ENCODE data around the gene OXSM. TPM values are rescaled to one million over a fixed set of nuclear protein-coding genes. Genes with fewer than 3 reads are reported as not detected.

Gene OXSM
- total and polyA plus RNA-seq, 8 donors = 8.6 to 22.9 (median 18.4) TPM

GRCh38 chr3:25780618-25781017 is 9.3 kb upstream of the OXSM start:
- DNase-seq (no peak), ATAC-seq (no peak)
- Histone ChIP-seq H3K27ac (no peak overlapping the region), H3K4me1 (peaks cover 6 to 16% of the 10 kb centered on the region in 2 donors), H3K36me3 (peaks cover 4 to 29% of the 10 kb centered on the region in 2 donors), H3K27me3 (no peaks in the 10 kb centered on the region), H3K4me3 (no peak overlapping the region), H3K9me3 (no peaks in the 10 kb centered on the region)
- TF ChIP-seq, protein P1, sequence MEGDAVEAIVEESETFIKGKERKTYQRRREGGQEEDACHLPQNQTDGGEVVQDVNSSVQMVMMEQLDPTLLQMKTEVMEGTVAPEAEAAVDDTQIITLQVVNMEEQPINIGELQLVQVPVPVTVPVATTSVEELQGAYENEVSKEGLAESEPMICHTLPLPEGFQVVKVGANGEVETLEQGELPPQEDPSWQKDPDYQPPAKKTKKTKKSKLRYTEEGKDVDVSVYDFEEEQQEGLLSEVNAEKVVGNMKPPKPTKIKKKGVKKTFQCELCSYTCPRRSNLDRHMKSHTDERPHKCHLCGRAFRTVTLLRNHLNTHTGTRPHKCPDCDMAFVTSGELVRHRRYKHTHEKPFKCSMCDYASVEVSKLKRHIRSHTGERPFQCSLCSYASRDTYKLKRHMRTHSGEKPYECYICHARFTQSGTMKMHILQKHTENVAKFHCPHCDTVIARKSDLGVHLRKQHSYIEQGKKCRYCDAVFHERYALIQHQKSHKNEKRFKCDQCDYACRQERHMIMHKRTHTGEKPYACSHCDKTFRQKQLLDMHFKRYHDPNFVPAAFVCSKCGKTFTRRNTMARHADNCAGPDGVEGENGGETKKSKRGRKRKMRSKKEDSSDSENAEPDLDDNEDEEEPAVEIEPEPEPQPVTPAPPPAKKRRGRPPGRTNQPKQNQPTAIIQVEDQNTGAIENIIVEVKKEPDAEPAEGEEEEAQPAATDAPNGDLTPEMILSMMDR (IDR thresholded peaks at IDR 0.05) = no peak
- intact Hi-C loops (cut with DNase I) = loop anchor here in 1 of 2 donors (10.0 kb wide), 1 partner anchor 116 kb away; the partner anchor contains the start of gene TOP2B

GRCh38 chr3:25781145-25781757 is 8.6 kb upstream of the OXSM start:
- TF ChIP-seq, protein P1 (IDR thresholded peaks at IDR 0.05) = no peak
- ATAC-seq (no peak), DNase-seq (no peak)
- peaks cover 6 to 16% of the 10 kb centered on the region in 2 donors for H3K4me1 ChIP-seq
- peaks cover 1 to 22% of the 10 kb centered on the region in 2 donors for H3K36me3 ChIP-seq
- no peaks in the 10 kb centered on the region for H3K27me3 ChIP-seq
- H3K4me3 ChIP-seq = peak overlapping the region in 1 of 2 donors; percentile 91
- intact Hi-C loops (cut with DNase I) = loop anchor here in 1 of 2 donors (10.0 kb wide), 1 partner anchor 116 kb away; the partner anchor contains the start of gene TOP2B
- H3K9me3 ChIP-seq = no peaks in the 10 kb centered on the region
- no peak overlapping the region for H3K27ac ChIP-seq

DNA sequence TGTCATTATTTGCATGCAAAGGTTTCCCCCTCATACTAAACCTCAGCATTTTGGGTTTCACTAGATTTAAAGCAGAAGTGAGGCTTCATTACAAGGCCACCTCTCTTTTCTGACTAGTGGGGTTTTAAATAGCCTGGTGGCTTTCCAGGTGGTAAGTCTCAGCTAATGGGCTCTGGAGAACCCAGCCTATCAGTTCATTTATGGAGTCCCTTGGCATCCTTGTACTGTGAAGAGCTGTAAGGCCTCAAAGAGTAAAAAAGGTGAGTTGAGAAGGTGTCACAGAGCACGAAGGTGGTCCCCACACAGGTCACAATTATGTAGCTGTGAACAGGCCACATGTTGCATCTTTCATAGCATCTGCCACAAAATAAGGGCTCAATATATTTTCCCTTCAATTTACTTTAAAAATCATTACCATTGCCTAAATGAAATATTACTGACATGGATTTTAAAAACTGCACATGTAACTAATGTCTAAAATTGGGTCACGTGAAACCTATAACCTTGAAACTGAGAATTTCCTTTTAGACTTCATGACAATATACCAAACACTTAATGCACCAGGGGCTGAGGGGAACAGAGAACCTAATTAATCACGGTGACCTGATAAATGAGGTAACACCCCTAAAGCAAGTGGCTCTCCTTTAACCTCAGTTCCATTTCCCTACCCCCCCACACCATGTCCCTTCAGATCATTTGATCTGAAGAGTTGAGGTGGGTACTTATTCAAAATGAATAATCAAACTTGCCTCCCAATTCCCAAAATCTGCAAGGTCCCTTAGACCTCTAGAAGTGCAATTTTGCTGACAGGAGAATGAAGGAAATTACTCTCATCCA is 7.9 kb upstream of the OXSM start:
- Histone ChIP-seq H3K4me1 (peaks cover 6 to 16% of the 10 kb centered on the region in 2 donors), H3K9me3 (no peaks in the 10 kb centered on the region), H3K36me3 (peaks cover 0 to 15% of the 10 kb centered on the region in 2 donors), H3K27me3 (no peaks in the 10 kb centered on the region), H3K27ac (peak overlapping the region in 1 of 2 donors; percentile 97), H3K4me3 (peak overlapping the region; percentile 85 to 91)
- no peak for DNase-seq
- ATAC-seq = no peak
- intact Hi-C loops (cut with DNase I) = loop anchor here in 1 of 2 donors (10.0 kb wide), 1 partner anchor 117 kb away; the partner anchor contains the start of gene TOP2B
- TF ChIP-seq, protein P1 (IDR thresholded peaks at IDR 0.05) = no peak

DNA sequence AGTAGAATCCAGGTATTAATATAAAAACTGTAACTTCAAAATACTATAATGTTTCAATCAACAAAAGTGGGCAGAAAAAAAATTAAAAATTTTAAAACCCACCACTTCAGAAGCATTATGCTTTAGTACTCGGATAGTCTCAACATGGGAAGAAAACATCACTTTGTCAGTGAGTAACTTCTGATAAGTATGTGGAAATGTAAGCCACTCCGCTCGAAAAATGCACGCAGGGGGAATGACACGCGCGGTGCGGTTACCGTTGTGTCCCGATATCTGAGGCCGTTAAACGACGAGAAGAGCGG is 7.3 kb upstream of the OXSM start:
- H3K9me3 ChIP-seq = no peaks in the 10 kb centered on the region
- TF ChIP-seq, protein P1 (IDR thresholded peaks at IDR 0.05) = no peak
- no peak for ATAC-seq

More for the DNA sequence above, 7.3 kb upstream of the OXSM start:
- DNase-seq = no peak
- intact Hi-C loops (cut with DNase I) = loop anchor here in 1 of 2 donors (10.0 kb wide), 1 partner anchor 118 kb away; the partner anchor contains the start of gene TOP2B
- H3K27ac ChIP-seq = peak overlapping the region; percentile 95 to 97
- H3K27me3 ChIP-seq = no peaks in the 10 kb centered on the region
- peak overlapping the region; percentile 85 to 91 for H3K4me3 ChIP-seq
- H3K36me3 ChIP-seq = peaks cover 0 to 9% of the 10 kb centered on the region in 2 donors
- peaks cover 6 to 16% of the 10 kb centered on the region in 2 donors for H3K4me1 ChIP-seq
